Smooth muscle cell (in vitro differentiated cells): ENCODE results near the gene CTXND1. TPM values are rescaled to one million over a fixed set of nuclear protein-coding genes. Genes with fewer than 3 reads are reported as not detected.

Source experiments
- DNase-seq: peaks from one replicate; lab custom pipeline; 2025; ENCODE audit not compliant: unreplicated experiment; lab: John Stamatoyannopoulos, UW
- H2AFZ ChIP-seq: fragments of 200-600 bp; sonication (generic); 2 replicates; pipeline ENCODE4 v1.6.0; 2016; ENCODE audit warnings: antibody characterized with exemption, low read depth, mild to moderate bottlenecking
- H3F3A ChIP-seq: fragments of 200-600 bp; sonication (generic); 2 replicates; pipeline ENCODE4 v1.6.0; 2017; ENCODE audit warnings: antibody characterized with exemption, low read depth
- H3K27ac ChIP-seq: fragments of 200-600 bp; sonication (generic); 2 replicates; pipeline ENCODE4 v1.5.1; 2016; ENCODE audit warnings: low read depth, mild to moderate bottlenecking
- H3K27me3 ChIP-seq: fragments of 200-600 bp; sonication (generic); 2 replicates; pipeline ENCODE4 v1.6.1; 2016; ENCODE audit warnings: low read depth, mild to moderate bottlenecking
- H3K36me3 ChIP-seq: fragments of 200-600 bp; sonication (generic); 2 replicates; pipeline ENCODE4 v1.5.1; 2016; ENCODE audit warnings: low read depth
- H3K4me1 ChIP-seq: fragments of 200-600 bp; sonication (generic); 2 replicates; pipeline ENCODE4 v1.5.1; 2016; ENCODE audit warnings: low read depth
- H3K4me2 ChIP-seq: fragments of 200-600 bp; sonication (generic); 2 replicates; pipeline ENCODE4 v1.6.0; 2016; ENCODE audit warnings: mild to moderate bottlenecking
- H3K4me3 ChIP-seq: fragments of 200-600 bp; sonication (generic); 2 replicates; pipeline ENCODE4 v1.5.1; 2016; ENCODE audit warnings: mild to moderate bottlenecking
- H3K79me2 ChIP-seq: fragments of 200-600 bp; sonication (generic); 2 replicates; pipeline ENCODE4 v1.6.0; 2016; ENCODE audit warnings: low read depth, mild to moderate bottlenecking
- H3K9ac ChIP-seq: fragments of 200-600 bp; sonication (generic); 2 replicates; pipeline ENCODE4 v1.6.0; 2016; ENCODE audit warnings: low read depth
- H3K9me3 ChIP-seq: fragments of 200-600 bp; sonication (generic); replicated peaks from 2 replicates; pipeline ENCODE4 v1.5.1; 2016; ENCODE audit warnings: low read depth
- H4K20me1 ChIP-seq: fragments of 200-600 bp; sonication (generic); 2 replicates; pipeline ENCODE4 v1.6.0; 2016; ENCODE audit warnings: low read depth
- CTCF ChIP-seq: fragments of 200-600 bp; sonication (generic); IDR thresholded peaks from 2 replicates; pipeline ENCODE4 v1.5.1; 2017; ENCODE audit warnings: borderline replicate concordance, mild to moderate bottlenecking, antibody characterized with exemption; ENCODE audit not compliant: insufficient read depth, poor library complexity, severe bottlenecking
- WGBS: methylation state at CpG from one replicate; pipeline ENCODE4 v1.1.7; 2016; ENCODE audit warnings: low lambda C conversion rate; 5-methylcytosine and 5-hydroxymethylcytosine counted together
- polyA plus RNA-seq: library from polyadenylated mRNA; unstranded; fragments of >200 nt; fragmentation: Nextera tagmentation; extraction: Ambion mirVana; gene quantifications from 2 replicates; pipeline ENCODE4 v1.2.1, GENCODE V29; 2016
- total RNA-seq: library from RNA; depleted of rRNA; stranded (reverse); fragments of >200 nt; gene quantifications from 2 replicates; pipeline ENCODE4 v1.2.3, GENCODE V29; 2014

Gene CTXND1
- total and polyA plus RNA-seq, 2 experiments from 2014 or later: 0.06 TPM; not detected in 1

- H3K4me2 ChIP-seq: no peak overlapping the region
- H3F3A ChIP-seq: no peaks in the 10 kb centered on the region
- no peak overlapping the region for H3K4me3 ChIP-seq
- no peaks in the 10 kb centered on the region for H3K9me3 ChIP-seq
- no peaks in the 10 kb centered on the region for H3K79me2 ChIP-seq
- TF ChIP-seq CTCF: no peak
- H2AFZ ChIP-seq: no peak overlapping the region
- no peak for DNase-seq
- no peaks in the 10 kb centered on the region for H3K4me1 ChIP-seq
- H3K36me3 ChIP-seq: no peaks in the 10 kb centered on the region
- H3K9ac ChIP-seq: no peak overlapping the region
- no peak overlapping the region for H3K27ac ChIP-seq
- WGBS: 83% methylated on average over 1 of the region's 1 CpG
- H4K20me1 ChIP-seq: no peaks in the 10 kb centered on the region
- no peaks in the 10 kb centered on the region for H3K27me3 ChIP-seq
Measured at GRCh38 chr15:80216911-80217310, 35.1 kb downstream of the CTXND1 start.

- WGBS: 96% methylated on average over 5 of the region's 5 CpGs
- no peaks in the 10 kb centered on the region for H3K4me1 ChIP-seq
- no peaks in the 10 kb centered on the region for H3K79me2 ChIP-seq
- DNase-seq: no peak
- H2AFZ ChIP-seq: no peak overlapping the region
- no peaks in the 10 kb centered on the region for H3K36me3 ChIP-seq
- H3K4me2 ChIP-seq: no peak overlapping the region
- H3K9me3 ChIP-seq: no peaks in the 10 kb centered on the region
- no peak for TF ChIP-seq CTCF
- no peak overlapping the region for H3K9ac ChIP-seq
- no peak overlapping the region for H3K27ac ChIP-seq
- no peaks in the 10 kb centered on the region for H3K27me3 ChIP-seq
- no peaks in the 10 kb centered on the region for H3F3A ChIP-seq
- H3K4me3 ChIP-seq: no peak overlapping the region
- no peaks in the 10 kb centered on the region for H4K20me1 ChIP-seq
Measured at GRCh38 chr15:80216141-80216540, 35.9 kb downstream of the CTXND1 start.

- Histone ChIP-seq H3K27ac (no peak overlapping the region), H2AFZ (no peak overlapping the region), H4K20me1 (no peaks in the 10 kb centered on the region), H3K4me1 (no peaks in the 10 kb centered on the region), H3K4me2 (no peak overlapping the region), H3K36me3 (no peaks in the 10 kb centered on the region), H3K9me3 (no peaks in the 10 kb centered on the region), H3K79me2 (no peaks in the 10 kb centered on the region), H3K9ac (no peak overlapping the region), H3K27me3 (no peaks in the 10 kb centered on the region), H3K4me3 (no peak overlapping the region), H3F3A (no peaks in the 10 kb centered on the region)
- no peak for DNase-seq
- 88% methylated on average over 2 of the region's 2 CpGs for WGBS
- TF ChIP-seq CTCF: no peak
Measured at GRCh38 chr15:80214910-80215309, 37.1 kb downstream of the CTXND1 start.

- Histone ChIP-seq H3K4me2 (no peak overlapping the region), H3K9ac (no peak overlapping the region), H3K27me3 (no peaks in the 10 kb centered on the region), H4K20me1 (no peaks in the 10 kb centered on the region), H3K9me3 (no peaks in the 10 kb centered on the region), H3F3A (no peaks in the 10 kb centered on the region), H3K27ac (no peak overlapping the region), H3K4me3 (no peak overlapping the region), H3K79me2 (no peaks in the 10 kb centered on the region), H3K36me3 (no peaks in the 10 kb centered on the region), H3K4me1 (no peaks in the 10 kb centered on the region), H2AFZ (no peak overlapping the region)
- 62% methylated on average over 1 of the region's 1 CpG for WGBS
- TF ChIP-seq CTCF: no peak
- no peak for DNase-seq
Measured at GRCh38 chr15:80211976-80212375, 40.0 kb downstream of the CTXND1 start.
